HepG2 (cell line): ENCODE data around the gene HOMEZ. TPM values are rescaled to one million over a fixed set of nuclear protein-coding genes. Genes with fewer than 3 reads are reported as not detected.

Experiments
- ARID3A ChIP-seq: IDR thresholded peaks from 2 replicates; pipeline ENCODE4 v1.6.1; 2012; ENCODE audit warnings: low read depth, low read length, improper control_type of control experiment
- CREB3 ChIP-seq: sonication (generic); formaldehyde crosslinking; IDR thresholded peaks from 2 replicates; pipeline ENCODE4 v1.5.0; 2020; ENCODE audit warnings: missing genetic modification reagents
- FOXC1 ChIP-seq: sonication (generic); formaldehyde crosslinking; IDR thresholded peaks from 2 replicates; pipeline ENCODE4 v1.8.0; 2022; ENCODE audit warnings: mild to moderate bottlenecking, missing genetic modification reagents, borderline replicate concordance
- GMEB1 ChIP-seq: sonication (generic); formaldehyde crosslinking; IDR thresholded peaks from 2 replicates; pipeline ENCODE4 v1.5.1; 2020; ENCODE audit warnings: missing genetic modification reagents, mild to moderate bottlenecking, borderline replicate concordance
- NFKB2 ChIP-seq: sonication (generic); formaldehyde crosslinking; IDR thresholded peaks from 2 replicates; pipeline ENCODE4 v1.4.0; 2020; ENCODE audit warnings: missing genetic modification reagents, borderline replicate concordance
- NR2F1 ChIP-seq, 2 experiments: fragments of 450-650 bp in 1 of 2; formaldehyde crosslinking in 1 of 2; IDR thresholded peaks; 2 replicates each; pipeline versions ENCODE4 v1.5.0 to v1.6.1; 2016 to 2020; ENCODE audit warnings: mild to moderate bottlenecking in 1 of 2, missing compliant biosample characterization in 1 of 2, missing genetic modification reagents in 1 of 2, moderate library complexity in 1 of 2
- RARA ChIP-seq: IDR thresholded peaks from 2 replicates; pipeline ENCODE4 v1.6.1; 2016; ENCODE audit warnings: missing genetic modification reagents, missing compliant biosample characterization
- SALL1 ChIP-seq: sonication (generic); formaldehyde crosslinking; IDR thresholded peaks from 2 replicates; pipeline ENCODE4 v1.8.0; 2022; ENCODE audit warnings: mild to moderate bottlenecking, missing genetic modification reagents
- SYNCRIP ChIP-seq: fragments of 200-400 bp; formaldehyde crosslinking; IDR thresholded peaks from 2 replicates; pipeline ENCODE4 v1.6.1; 2018; ENCODE audit warnings: mild to moderate bottlenecking, low read depth, low read length; ENCODE audit not compliant: insufficient read depth
- ZNF407 ChIP-seq: sonication (generic); formaldehyde crosslinking; IDR thresholded peaks from one replicate; pipeline ENCODE4 v1.5.1; 2020; ENCODE audit warnings: mild to moderate bottlenecking, missing genetic modification reagents; ENCODE audit errors: not compliant biosample characterization
- ZNF800 ChIP-seq: sonication (generic); formaldehyde crosslinking; IDR thresholded peaks from 2 replicates; pipeline ENCODE4 v1.4.0; 2020; ENCODE audit warnings: missing genetic modification reagents
- polyA plus RNA-seq, 8 experiments: library from polyadenylated mRNA; depleted of rRNA in 3 of 8; stranded (reverse) in 7 of 8; unstranded in 1 of 8; fragments of >200 nt; fragmentation: Illumina TruSeq in 4 of 8; extraction: Trizol in 4 of 8; gene quantifications; 2 replicates each; pipeline versions ENCODE4 v1.2.1 to v1.2.3, GENCODE V29; 2011 to 2016; ENCODE audit warnings: low read depth in 4 of 8, missing spikeins in 1 of 8, mixed read lengths in 1 of 8; ENCODE audit not compliant: insufficient read depth in 1 of 8
- total RNA-seq, 5 experiments: library from RNA; depleted of rRNA; stranded (reverse); fragments of >200 nt; fragmentation: Illumina TruSeq; extraction: Trizol; gene quantifications; 2 replicates each; pipeline ENCODE4 v1.2.3, GENCODE V29; 2016; ENCODE audit warnings: low read depth in 1 of 5

HOMEZ gene
- total and polyA plus RNA-seq, 2 of the 13 experiments (the other 11 are each of a cell fraction or from before 2014, with no cell fraction given), result 14.5 to 31.8 TPM

GRCh38 chr14:23294734-23295561 lies 9.0 kb upstream of the HOMEZ start (continued):
- TF ChIP-seq ZNF407 (no peak), ZNF800 (peak; percentile 82), SALL1 (CRISPR knock-in tag) (peak; percentile 39; the same call in 1 of the 2 replicates), RARA (CRISPR knock-in tag) (no peak), ARID3A (peak; percentile 36; the same call in 1 of the 2 replicates), NFKB2 (peak; percentile 60; the same call in 1 of the 2 replicates), CREB3 (CRISPR knock-in tag) (peak; percentile 82), FOXC1 (peak; percentile 56; the same call in 1 of the 2 replicates), GMEB1 (CRISPR knock-in tag) (no peak; the same call in 1 of the 2 replicates), NR2F1 (CRISPR knock-in tag; IDR thresholded peaks at IDR 0.05) (no peak), SYNCRIP (no peak)
